K562 (cell line): ENCODE results near the gene SNX3. TPM values are rescaled to one million over a fixed set of nuclear protein-coding genes. Genes with fewer than 3 reads are reported as not detected.

ENCODE experiments used
- ATF7 ChIP-seq: fragments of 450-650 bp; IDR thresholded peaks from 2 replicates; pipeline ENCODE4 v1.7.1; 2014; ENCODE audit warnings: mild to moderate bottlenecking, moderate library complexity
- CBFB ChIP-seq: sonication (generic); formaldehyde crosslinking; IDR thresholded peaks from 2 replicates; pipeline ENCODE4 v1.4.0; 2020; ENCODE audit warnings: mild to moderate bottlenecking, missing genetic modification reagents
- CBX3 ChIP-seq, 2 experiments: IDR thresholded peaks; 1 replicate in 1 of 2; 2 replicates in 1 of 2; pipeline ENCODE4 v1.6.1; 2012; ENCODE audit warnings: inconsistent platforms in 2 of 2, low read length in 2 of 2, borderline replicate concordance in 1 of 2, control low read depth in 1 of 2
- CBX5 ChIP-seq: IDR thresholded peaks from 2 replicates; pipeline ENCODE4 v1.6.1; 2014; ENCODE audit warnings: low read depth, borderline replicate concordance
- CCNT2 ChIP-seq: IDR thresholded peaks from 2 replicates; pipeline ENCODE4 v1.6.1; 2011; ENCODE audit warnings: borderline replicate concordance, low read depth, mild to moderate bottlenecking, moderate library complexity, mixed read lengths, low read length; ENCODE audit not compliant: insufficient read length; ENCODE audit errors: extremely low read depth
- DACH1 ChIP-seq: fragments of 450-650 bp; IDR thresholded peaks from 2 replicates; pipeline ENCODE4 v1.6.1; 2018; ENCODE audit not compliant: partially characterized antibody
- E2F4 ChIP-seq: sonication (generic); formaldehyde crosslinking; IDR thresholded peaks from 2 replicates; pipeline ENCODE4 v1.8.0; 2022; ENCODE audit warnings: mild to moderate bottlenecking, low read depth, missing genetic modification reagents
- EP400 ChIP-seq: fragments of 450-650 bp; IDR thresholded peaks from 2 replicates; pipeline ENCODE4 v1.6.1; 2017; ENCODE audit warnings: antibody characterized with exemption, mild to moderate bottlenecking, moderate library complexity
- ETS2 ChIP-seq: IDR thresholded peaks from 2 replicates; pipeline ENCODE4 v1.6.1; 2016; ENCODE audit warnings: borderline replicate concordance, missing genetic modification characterization, mild to moderate bottlenecking, moderate library complexity, missing compliant biosample characterization; ENCODE audit not compliant: poor library complexity, severe bottlenecking
- GTF2F1 ChIP-seq: IDR thresholded peaks from 2 replicates; pipeline ENCODE4 v1.6.1; 2011; ENCODE audit warnings: low read depth, low read length, improper control_type of control experiment
- HOMEZ ChIP-seq: fragments of 250-450 bp; sonication (Bioruptor Pico); IDR thresholded peaks from 2 replicates; pipeline ENCODE4 v1.4.0; 2020; ENCODE audit warnings: mild to moderate bottlenecking, moderate library complexity
- MAFF ChIP-seq: IDR thresholded peaks from 2 replicates; pipeline ENCODE4 v1.6.1; 2012; ENCODE audit warnings: low read length, improper control_type of control experiment
- MAZ ChIP-seq, 2 experiments: fragments of 450-650 bp in 1 of 2; sonication (generic) in 1 of 2; formaldehyde crosslinking; IDR thresholded peaks in 1 of 2; conservative IDR thresholded peaks in 1 of 2; 2 replicates each; pipeline versions ENCODE4 v1.4.0 to v1.5.0; 2020; ENCODE audit warnings: mild to moderate bottlenecking in 1 of 2, missing genetic modification reagents in 1 of 2
- MCM3 ChIP-seq: fragments of 450-650 bp; IDR thresholded peaks from 2 replicates; pipeline ENCODE4 v1.6.1; 2016
- MYNN ChIP-seq, 2 experiments: sonication (generic); formaldehyde crosslinking in 1 of 2; IDR thresholded peaks; 2 replicates each; pipeline versions ENCODE4 v1.5.0 to v1.6.1; 2016 to 2020; ENCODE audit warnings: antibody characterized with exemption in 1 of 2, missing genetic modification reagents in 1 of 2
- NFRKB ChIP-seq: fragments of 450-650 bp; IDR thresholded peaks from 2 replicates; pipeline ENCODE4 v1.6.1; 2016; ENCODE audit warnings: low read depth
- NR2F6 ChIP-seq: fragments of 450-650 bp; formaldehyde crosslinking; IDR thresholded peaks from 2 replicates; pipeline ENCODE4 v1.4.0; 2020; ENCODE audit warnings: mild to moderate bottlenecking
- NR3C1 ChIP-seq: sonication (generic); formaldehyde crosslinking; IDR thresholded peaks from 2 replicates; pipeline ENCODE4 v1.8.1; 2022; ENCODE audit warnings: missing genetic modification reagents
- PCBP2 ChIP-seq: fragments of 200-400 bp; formaldehyde crosslinking; IDR thresholded peaks from 2 replicates; pipeline ENCODE4 v1.6.1; 2018; ENCODE audit warnings: low read length, low read depth, mild to moderate bottlenecking, moderate library complexity; ENCODE audit not compliant: poor library complexity, severe bottlenecking
- POLR2A ChIP-seq: fragments of 450-650 bp; conservative IDR thresholded peaks from 2 replicates; pipeline ENCODE4 v1.6.1; 2016
- ZBTB9 ChIP-seq: fragments of 450-650 bp; formaldehyde crosslinking; IDR thresholded peaks from 2 replicates; pipeline ENCODE4 v1.4.0; 2020; ENCODE audit warnings: mild to moderate bottlenecking, moderate library complexity
- ZFX ChIP-seq: sonication (generic); formaldehyde crosslinking; IDR thresholded peaks from 2 replicates; pipeline ENCODE4 v1.8.0; 2022; ENCODE audit warnings: mild to moderate bottlenecking, missing genetic modification reagents, moderate library complexity
- ZNF436 ChIP-seq: fragments of 250-450, 450-650 bp; sonication (Bioruptor Pico); formaldehyde crosslinking; IDR thresholded peaks from 2 replicates; pipeline ENCODE4 v1.7.0; 2020; ENCODE audit warnings: mild to moderate bottlenecking
- ZNF717 ChIP-seq: fragments of 250-450 bp; sonication (Bioruptor Pico); IDR thresholded peaks from 2 replicates; pipeline ENCODE4 v1.5.0; 2021
- ZNF75A ChIP-seq: fragments of 450-650 bp; formaldehyde crosslinking; IDR thresholded peaks from 2 replicates; pipeline ENCODE4 v1.4.0; 2020; ENCODE audit warnings: mild to moderate bottlenecking
- ZNF830 ChIP-seq: fragments of 250-450 bp; sonication (Bioruptor Pico); IDR thresholded peaks from 2 replicates; pipeline ENCODE4 v1.5.0; 2021; ENCODE audit warnings: mild to moderate bottlenecking
- ZSCAN32 ChIP-seq: fragments of 450-650 bp; formaldehyde crosslinking; IDR thresholded peaks from 2 replicates; pipeline ENCODE4 v1.4.0; 2020; ENCODE audit warnings: mild to moderate bottlenecking, moderate library complexity
- polyA plus RNA-seq, 8 experiments: library from polyadenylated mRNA; depleted of rRNA in 4 of 8; stranded (reverse) in 5 of 8; unstranded in 3 of 8; fragments of >200 nt; fragmentation: Nextera tagmentation in 2 of 8; fragmentation: Illumina TruSeq in 1 of 8; extraction: Ambion mirVana in 2 of 8; extraction: Trizol in 1 of 8; gene quantifications; 2 replicates each; pipeline versions ENCODE4 v1.2.1 to v1.2.3, GENCODE V29; 2011 to 2014; ENCODE audit warnings: inconsistent platforms in 1 of 8, missing spikeins in 1 of 8
- total RNA-seq, 7 experiments: library from RNA; depleted of rRNA in 6 of 7; stranded (reverse); fragments of >200 nt in 6 of 7; fragmentation: Illumina TruSeq in 2 of 7; extraction: Trizol in 2 of 7; gene quantifications; 2 replicates each; pipeline versions ENCODE4 v1.2.1 to v1.2.3, GENCODE V29; 2011 to 2021; ENCODE audit warnings: low replicate concordance in 1 of 7

The SNX3 gene
- total and polyA plus RNA-seq, 9 of the 15 experiments (the other 6 are each of a cell fraction or from before 2014, with no cell fraction given) = 48.9 to 410 (median 159) TPM

GRCh38 chr6:108260809-108261569, at the start of gene SNX3 (continued):
- TF ChIP-seq MYNN (IDR thresholded peaks at IDR 0.05) = no peak
- no peak for TF ChIP-seq MYNN (CRISPR knock-in tag; IDR thresholded peaks at IDR 0.05)
- TF ChIP-seq EP400 = peak; percentile 82
- TF ChIP-seq ZSCAN32 (CRISPR knock-in tag) = 0 out of 2 replicates have a peak, but pooled peaks have one; percentile 12
- no peak for TF ChIP-seq ETS2
- TF ChIP-seq NR3C1 = no peak
- TF ChIP-seq NFRKB = 0 out of 2 replicates have a peak, but pooled peaks have one; percentile 67
- no peak for TF ChIP-seq PCBP2
- TF ChIP-seq CBFB (CRISPR knock-in tag) = no peak
- TF ChIP-seq POLR2A = peak; percentile 92
- peak; percentile 86 for TF ChIP-seq ATF7
- no peak for TF ChIP-seq ZNF717
- no peak for TF ChIP-seq CBX5
- TF ChIP-seq CBX3 (IDR thresholded peaks at IDR 0.05; ENCODE audit: borderline replicate concordance in 1 of 2, low read length in 2 of 2) = peak in 1 of 2 experiments; percentile 30; a peak in 1 of 3 replicates
- no peak for TF ChIP-seq MAFF
- TF ChIP-seq ZNF436 (CRISPR knock-in tag) = no peak
- TF ChIP-seq ZNF830 (CRISPR knock-in tag) = no peak
- peak; percentile 89 for TF ChIP-seq MAZ (CRISPR knock-in tag; conservative IDR thresholded peaks at IDR 0.05 in 1 of 2, IDR thresholded peaks at IDR 0.05 in 1 of 2)
- TF ChIP-seq CCNT2 = peak; percentile 94
- TF ChIP-seq E2F4 (CRISPR knock-in tag) = 0 out of 2 replicates have a peak, but pooled peaks have one; percentile 24
- TF ChIP-seq GTF2F1 = peak; percentile 79; the same call in 1 of the 2 replicates
- TF ChIP-seq HOMEZ (CRISPR knock-in tag) = no peak
- 0 out of 2 replicates have a peak, but pooled peaks have one; percentile 25 for TF ChIP-seq ZBTB9 (CRISPR knock-in tag)
- peak; percentile 91 for TF ChIP-seq ZFX (CRISPR knock-in tag)
- no peak for TF ChIP-seq MCM3
- TF ChIP-seq ZNF75A (CRISPR knock-in tag) = no peak
- TF ChIP-seq DACH1 = no peak
- no peak for TF ChIP-seq NR2F6 (CRISPR knock-in tag)
